ENCODE measurements around the gene PEPD.
A peak's percentile ranks its signal among the peaks of the same experiment; 100 is the strongest.

PEPD gene

DNA sequence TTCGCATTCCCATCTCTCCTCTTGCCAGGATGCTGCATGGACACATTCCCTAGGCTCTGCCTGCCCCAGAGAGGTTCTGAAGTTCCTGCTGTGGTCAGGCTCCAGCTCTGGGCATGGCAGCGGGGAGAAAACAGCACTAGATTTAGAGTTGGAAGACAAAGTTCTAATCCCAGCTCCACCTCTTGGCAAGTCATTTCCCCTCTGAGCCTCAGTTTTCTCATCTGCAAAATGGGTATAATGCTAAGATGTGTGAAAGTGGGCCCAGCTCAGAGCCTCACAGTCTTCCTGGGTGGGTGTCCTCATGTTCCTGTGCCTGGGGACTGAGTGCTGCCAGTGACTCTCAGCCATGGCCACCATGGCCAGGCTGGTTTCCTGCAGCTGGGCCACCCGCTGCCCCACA lies 9.6 kb downstream of the PEPD start:
- Mint-ChIP-seq H3K36me3 (ENCODE audit: low read depth) (no peaks in the 10 kb centered on the region), H3K27ac (no peak overlapping the region), H3K27me3 (ENCODE audit: low read depth) (no peaks in the 10 kb centered on the region), H3K9me3 (no peaks in the 10 kb centered on the region), H3K4me3 (no peak overlapping the region), H3K4me1 (ENCODE audit: low read depth) (no peaks in the 10 kb centered on the region)

DNA sequence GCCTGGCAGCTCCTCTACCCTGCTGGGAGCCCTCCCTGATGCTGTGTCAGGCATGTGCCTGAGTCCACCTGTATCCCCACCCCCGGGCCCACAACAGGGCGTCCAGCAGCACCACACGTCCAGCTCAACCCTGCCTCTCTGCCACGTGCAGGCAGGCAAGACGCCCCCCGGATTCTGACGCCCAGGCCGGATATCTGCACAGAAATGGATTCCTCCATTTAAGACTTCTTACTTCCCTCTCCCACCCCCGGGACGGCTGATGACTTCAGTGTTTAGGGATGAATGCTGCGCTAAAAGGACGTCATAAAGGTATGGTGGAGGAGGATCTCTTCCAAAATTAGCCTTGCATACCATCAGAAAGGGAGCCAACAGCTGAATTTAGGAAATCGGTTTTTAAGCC lies 10.2 kb downstream of the PEPD start:
- H3K27me3 Mint-ChIP-seq (ENCODE audit: low read depth) = no peaks in the 10 kb centered on the region
- H3K9me3 Mint-ChIP-seq = no peaks in the 10 kb centered on the region
- H3K4me1 Mint-ChIP-seq (ENCODE audit: low read depth) = no peaks in the 10 kb centered on the region
- H3K36me3 Mint-ChIP-seq (ENCODE audit: low read depth) = no peaks in the 10 kb centered on the region
- no peak overlapping the region for H3K4me3 Mint-ChIP-seq
- H3K27ac Mint-ChIP-seq = no peak overlapping the region

DNA sequence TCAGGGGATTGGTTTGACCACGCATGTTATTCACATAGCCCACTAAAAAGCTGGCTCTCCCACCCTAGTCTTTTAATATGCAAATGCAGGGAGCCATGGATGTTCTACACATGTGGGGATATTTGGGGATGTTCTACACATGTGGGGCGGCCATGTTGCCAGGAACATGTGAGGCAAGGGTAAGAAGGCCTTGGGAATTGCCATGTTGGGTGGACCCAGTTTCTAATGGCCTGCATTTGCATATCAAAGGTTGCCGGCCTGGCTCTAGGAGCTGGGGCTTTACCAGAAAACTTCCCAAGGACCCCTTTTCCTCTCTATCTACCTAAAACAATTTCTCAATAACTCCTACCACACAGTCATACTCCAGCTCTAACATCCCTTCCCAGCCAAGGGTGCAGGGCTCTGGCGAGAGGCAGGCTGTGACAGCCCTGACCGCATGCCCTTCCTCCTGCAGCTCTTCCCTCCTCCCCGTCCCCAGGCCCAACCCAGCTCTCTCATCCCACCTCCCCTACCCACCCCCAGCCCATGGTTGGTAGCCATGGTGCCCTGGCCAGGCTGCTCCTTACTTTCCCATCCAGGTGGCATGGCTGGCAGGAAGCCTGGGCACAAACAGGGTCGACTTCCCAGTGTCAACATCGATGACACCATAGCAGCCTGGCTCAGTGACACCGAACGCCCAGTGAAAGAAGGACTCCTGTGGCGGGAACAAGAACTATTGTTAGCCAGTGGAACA lies 11.0 kb downstream of the PEPD start:
- no peak overlapping the region for H3K27ac Mint-ChIP-seq

DNA sequence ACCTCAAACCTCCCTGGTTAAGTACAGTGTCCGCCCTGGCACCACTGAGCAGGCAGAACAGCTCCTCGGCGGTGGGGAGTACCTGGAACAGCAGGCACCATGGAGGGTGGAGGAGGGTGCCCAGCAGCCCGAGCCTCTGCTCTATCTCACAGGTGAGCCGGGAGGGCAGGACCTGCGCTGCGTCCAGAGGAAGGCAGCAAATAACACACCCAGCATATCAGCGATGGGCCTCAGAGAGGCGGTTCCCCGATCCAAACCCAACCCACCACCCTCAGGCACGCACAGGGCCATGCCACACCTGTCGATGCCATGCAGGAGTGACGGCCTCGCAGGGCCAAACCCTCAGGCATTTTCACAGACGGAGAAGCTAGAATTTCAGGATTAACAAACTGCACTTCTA lies 11.8 kb downstream of the PEPD start:
- no peak overlapping the region for H3K27ac Mint-ChIP-seq
- no peaks in the 10 kb centered on the region for H3K36me3 Mint-ChIP-seq (ENCODE audit: low read depth)
- no peak overlapping the region for H3K4me3 Mint-ChIP-seq
- H3K4me1 Mint-ChIP-seq (ENCODE audit: low read depth) = no peaks in the 10 kb centered on the region
- no peaks in the 10 kb centered on the region for H3K27me3 Mint-ChIP-seq (ENCODE audit: low read depth)
- H3K9me3 Mint-ChIP-seq = no peaks in the 10 kb centered on the region

More for the DNA sequence above, 11.0 kb downstream of the PEPD start:
- H3K27me3 Mint-ChIP-seq (ENCODE audit: low read depth) = no peaks in the 10 kb centered on the region
- H3K9me3 Mint-ChIP-seq = no peaks in the 10 kb centered on the region
- H3K36me3 Mint-ChIP-seq (ENCODE audit: low read depth) = no peaks in the 10 kb centered on the region
- no peaks in the 10 kb centered on the region for H3K4me1 Mint-ChIP-seq (ENCODE audit: low read depth)
- H3K4me3 Mint-ChIP-seq = no peak overlapping the region

DNA sequence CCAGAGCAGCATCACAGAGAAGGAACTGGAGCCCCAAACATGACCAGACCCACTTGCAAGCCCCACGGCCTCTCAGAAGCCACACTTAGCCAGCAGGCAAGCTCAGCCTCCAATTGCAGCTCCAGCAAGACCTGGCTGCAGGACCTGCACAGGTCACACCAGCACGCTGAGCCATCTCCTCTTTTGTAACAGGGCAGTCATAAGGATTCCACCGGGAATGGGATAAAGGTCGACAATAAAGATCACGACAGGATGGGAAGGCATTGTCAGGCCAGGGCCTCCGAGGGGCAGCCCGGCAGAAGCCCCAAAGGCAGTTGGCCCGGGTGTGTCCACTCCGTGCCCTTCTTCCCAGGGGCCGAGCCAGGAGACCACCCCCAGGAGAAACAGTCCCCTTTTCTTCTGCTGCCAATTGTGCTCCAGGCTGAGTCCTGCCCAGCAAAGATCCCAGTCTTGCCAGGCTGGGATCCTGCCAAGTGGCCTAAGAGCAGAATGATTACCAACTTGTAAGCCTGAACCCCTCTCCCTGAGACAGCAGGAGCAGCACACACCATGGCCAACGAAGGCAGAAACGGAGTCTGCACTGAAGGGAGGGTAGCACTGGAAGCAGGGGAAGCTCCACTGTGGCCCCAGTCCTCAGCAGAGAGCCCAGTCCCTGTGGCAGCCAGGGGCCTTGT lies 12.5 kb downstream of the PEPD start:
- Mint-ChIP-seq H3K9me3 (no peaks in the 10 kb centered on the region), H3K27me3 (ENCODE audit: low read depth) (no peaks in the 10 kb centered on the region), H3K4me1 (ENCODE audit: low read depth) (no peaks in the 10 kb centered on the region), H3K27ac (no peak overlapping the region), H3K36me3 (ENCODE audit: low read depth) (no peaks in the 10 kb centered on the region), H3K4me3 (no peak overlapping the region)

DNA sequence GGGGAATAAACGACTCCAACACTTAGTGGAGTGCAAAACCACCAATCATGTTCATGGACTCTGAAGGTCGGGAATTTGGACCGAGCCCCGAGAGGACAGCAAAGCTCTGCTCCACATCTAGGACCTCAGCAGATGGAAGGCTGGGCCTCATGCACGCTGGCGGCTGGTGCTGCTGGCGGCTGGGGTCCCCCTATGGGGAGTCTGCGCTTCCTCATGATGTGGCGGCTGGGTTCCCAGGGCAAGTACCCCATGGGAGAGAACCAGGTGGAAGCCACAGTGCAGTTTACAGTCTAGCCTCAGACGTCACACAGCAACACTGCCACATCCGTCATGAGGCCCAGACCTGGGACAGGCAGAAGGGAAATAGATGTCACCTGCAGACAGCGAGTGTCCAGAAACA lies 13.2 kb downstream of the PEPD start:
- Mint-ChIP-seq H3K9me3 (no peaks in the 10 kb centered on the region), H3K36me3 (ENCODE audit: low read depth) (no peaks in the 10 kb centered on the region), H3K4me3 (no peak overlapping the region), H3K27me3 (ENCODE audit: low read depth) (no peaks in the 10 kb centered on the region), H3K27ac (no peak overlapping the region), H3K4me1 (ENCODE audit: low read depth) (no peaks in the 10 kb centered on the region)

DNA sequence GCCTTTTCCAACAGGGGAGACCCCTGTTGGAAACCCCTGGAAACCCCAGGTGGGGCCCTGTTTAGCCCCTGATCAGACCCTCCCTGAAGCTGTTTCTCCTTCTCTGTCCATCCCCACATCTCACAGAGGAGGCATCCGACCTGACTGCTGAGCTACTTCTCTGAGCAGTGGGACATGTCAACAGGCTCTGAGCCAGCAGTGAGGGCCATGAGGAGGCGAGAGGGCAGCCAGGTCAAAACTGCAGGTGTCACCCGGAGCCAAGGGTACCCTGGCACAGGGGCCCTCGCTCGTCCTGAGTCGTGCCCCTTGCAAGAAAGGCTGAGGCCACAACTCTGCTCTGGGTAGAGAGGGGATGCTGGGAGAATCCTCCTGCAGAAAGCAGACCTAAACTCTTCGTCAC lies 13.6 kb downstream of the PEPD start:
- no peak overlapping the region for H3K27ac Mint-ChIP-seq
- no peaks in the 10 kb centered on the region for H3K27me3 Mint-ChIP-seq (ENCODE audit: low read depth)
- no peaks in the 10 kb centered on the region for H3K9me3 Mint-ChIP-seq
- no peaks in the 10 kb centered on the region for H3K4me1 Mint-ChIP-seq (ENCODE audit: low read depth)
- no peaks in the 10 kb centered on the region for H3K36me3 Mint-ChIP-seq (ENCODE audit: low read depth)
- no peak overlapping the region for H3K4me3 Mint-ChIP-seq

DNA sequence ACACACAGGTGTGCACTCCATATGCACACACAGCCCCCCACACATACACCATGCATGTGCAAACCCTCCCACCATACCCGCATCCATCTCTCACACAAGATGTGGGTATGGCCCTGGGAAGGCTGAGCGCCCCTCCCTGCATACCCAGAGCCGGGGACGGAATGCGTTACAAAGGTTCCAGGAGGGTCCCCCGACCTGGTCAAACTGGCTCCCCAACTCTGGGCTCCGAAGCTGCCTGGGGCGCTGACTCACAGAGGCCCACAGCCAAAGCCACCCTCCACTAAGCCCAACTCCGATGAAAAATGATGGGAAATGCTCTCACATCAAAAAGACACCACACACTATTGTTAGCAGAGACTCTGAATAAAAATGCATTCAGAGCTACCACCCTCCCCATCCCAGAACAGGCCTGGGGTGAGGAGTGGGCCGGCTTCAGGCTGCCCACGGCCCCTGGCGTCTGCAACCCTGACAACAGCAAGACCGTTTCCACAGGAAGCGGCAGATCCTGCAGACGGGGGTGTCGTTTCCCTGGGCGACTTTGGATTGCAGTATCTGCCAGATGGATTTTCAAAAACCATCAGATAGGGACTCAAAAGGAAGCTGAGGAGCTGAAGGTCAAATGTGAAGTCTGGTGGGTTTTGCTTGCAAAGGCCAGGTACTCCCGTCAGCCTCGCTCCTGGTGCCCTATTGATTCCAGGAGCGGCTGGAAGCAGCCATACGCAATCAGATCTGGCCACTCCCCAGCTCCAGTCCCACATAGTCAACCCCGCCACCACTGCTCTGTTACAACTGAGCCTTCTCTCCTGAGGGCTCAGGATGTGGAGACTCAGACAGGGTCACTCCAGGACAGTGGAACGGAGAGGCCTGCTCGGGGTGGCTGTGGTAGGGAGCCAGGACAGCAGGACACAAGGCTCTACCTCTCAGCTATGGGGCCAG lies 14.3 kb downstream of the PEPD start:
- H3K27ac Mint-ChIP-seq = no peak overlapping the region
- no peaks in the 10 kb centered on the region for H3K9me3 Mint-ChIP-seq
- no peaks in the 10 kb centered on the region for H3K36me3 Mint-ChIP-seq (ENCODE audit: low read depth)
- H3K27me3 Mint-ChIP-seq (ENCODE audit: low read depth) = no peaks in the 10 kb centered on the region
- H3K4me3 Mint-ChIP-seq = no peak overlapping the region
- H3K4me1 Mint-ChIP-seq (ENCODE audit: low read depth) = no peaks in the 10 kb centered on the region

DNA sequence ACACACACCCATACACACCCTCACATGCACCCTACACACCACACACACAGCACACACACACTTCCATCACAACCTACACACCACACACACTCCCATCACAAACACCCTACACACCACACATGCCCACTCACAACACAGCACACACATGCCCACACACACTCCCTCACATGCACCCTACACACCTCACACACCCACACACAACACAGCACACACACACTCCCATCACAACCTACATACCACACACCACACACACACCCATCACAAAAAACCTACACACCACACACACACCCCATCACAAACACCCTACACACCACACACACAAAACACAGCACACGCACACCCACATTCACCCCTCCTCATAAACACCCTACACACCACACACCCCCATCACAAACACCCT lies 15.1 kb downstream of the PEPD start:
- H3K36me3 Mint-ChIP-seq (ENCODE audit: low read depth) = no peaks in the 10 kb centered on the region
- no peaks in the 10 kb centered on the region for H3K27me3 Mint-ChIP-seq (ENCODE audit: low read depth)
- no peaks in the 10 kb centered on the region for H3K9me3 Mint-ChIP-seq
- peak overlapping the region; percentile 35 for H3K27ac Mint-ChIP-seq
- no peak overlapping the region for H3K4me3 Mint-ChIP-seq
- H3K4me1 Mint-ChIP-seq (ENCODE audit: low read depth) = no peaks in the 10 kb centered on the region

DNA sequence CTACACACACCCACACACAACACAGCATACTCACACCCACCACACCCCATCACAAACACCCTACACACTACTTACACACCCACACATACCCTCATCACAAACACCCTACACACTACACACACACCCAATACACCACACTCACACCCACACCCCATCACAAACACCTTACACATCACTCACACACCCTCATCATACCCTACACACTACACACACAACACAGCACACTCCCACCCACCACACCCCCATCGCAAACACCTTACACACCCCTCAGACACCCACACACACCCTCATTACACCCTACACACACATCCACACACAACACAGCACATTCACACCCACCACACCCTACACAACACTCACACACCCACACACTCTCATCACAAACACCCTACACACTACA lies 15.8 kb downstream of the PEPD start:
- Mint-ChIP-seq H3K9me3 (no peaks in the 10 kb centered on the region), H3K4me3 (no peak overlapping the region), H3K27me3 (ENCODE audit: low read depth) (no peaks in the 10 kb centered on the region), H3K36me3 (ENCODE audit: low read depth) (no peaks in the 10 kb centered on the region), H3K4me1 (ENCODE audit: low read depth) (no peaks in the 10 kb centered on the region), H3K27ac (no peak overlapping the region)

DNA sequence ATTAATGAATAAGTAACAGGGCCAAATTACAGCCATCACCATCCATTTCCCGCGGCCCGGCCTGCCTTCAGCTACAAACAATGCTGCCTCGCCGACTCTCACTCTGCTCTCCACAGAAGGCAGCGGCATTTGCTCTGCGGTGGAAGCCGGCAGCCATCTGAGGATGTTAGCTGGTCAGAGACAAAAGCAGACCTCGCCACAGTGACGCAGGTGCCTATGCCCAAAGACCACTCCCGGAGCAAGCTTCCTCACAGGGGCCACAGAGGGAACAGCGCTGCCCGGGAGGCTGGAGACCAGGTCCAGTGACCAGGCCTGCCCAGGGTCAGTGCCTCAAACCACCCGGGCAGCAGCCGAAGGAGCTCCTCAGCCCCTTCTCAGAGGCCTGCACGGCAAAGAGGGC lies 16.4 kb downstream of the PEPD start:
- Mint-ChIP-seq H3K4me3 (no peak overlapping the region), H3K36me3 (ENCODE audit: low read depth) (no peaks in the 10 kb centered on the region), H3K9me3 (no peaks in the 10 kb centered on the region), H3K4me1 (ENCODE audit: low read depth) (no peaks in the 10 kb centered on the region), H3K27me3 (ENCODE audit: low read depth) (no peaks in the 10 kb centered on the region), H3K27ac (no peak overlapping the region)

DNA sequence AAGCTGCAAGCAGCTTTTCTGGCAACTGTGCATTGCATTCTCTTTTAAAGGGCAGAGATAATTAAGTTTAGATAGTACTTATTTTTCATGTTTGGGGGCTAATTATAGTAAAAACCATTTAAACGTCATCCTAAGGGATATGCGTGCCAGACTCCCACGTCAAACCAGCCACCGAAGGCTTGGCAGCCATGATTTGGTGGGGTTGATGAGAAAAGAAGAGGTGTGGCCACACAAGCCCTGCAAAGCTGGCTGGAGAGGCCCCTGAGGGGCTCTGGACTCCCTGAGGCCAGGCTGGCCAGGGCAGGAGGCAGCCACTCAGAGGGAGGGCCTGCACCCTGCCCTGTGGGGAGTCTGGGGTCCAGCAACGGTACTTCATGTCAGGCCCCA lies 17.5 kb downstream of the PEPD start:
- Mint-ChIP-seq H3K4me1 (ENCODE audit: low read depth) (no peaks in the 10 kb centered on the region), H3K9me3 (no peaks in the 10 kb centered on the region), H3K4me3 (no peak overlapping the region), H3K27ac (no peak overlapping the region), H3K27me3 (ENCODE audit: low read depth) (no peaks in the 10 kb centered on the region), H3K36me3 (ENCODE audit: low read depth) (no peaks in the 10 kb centered on the region)

DNA sequence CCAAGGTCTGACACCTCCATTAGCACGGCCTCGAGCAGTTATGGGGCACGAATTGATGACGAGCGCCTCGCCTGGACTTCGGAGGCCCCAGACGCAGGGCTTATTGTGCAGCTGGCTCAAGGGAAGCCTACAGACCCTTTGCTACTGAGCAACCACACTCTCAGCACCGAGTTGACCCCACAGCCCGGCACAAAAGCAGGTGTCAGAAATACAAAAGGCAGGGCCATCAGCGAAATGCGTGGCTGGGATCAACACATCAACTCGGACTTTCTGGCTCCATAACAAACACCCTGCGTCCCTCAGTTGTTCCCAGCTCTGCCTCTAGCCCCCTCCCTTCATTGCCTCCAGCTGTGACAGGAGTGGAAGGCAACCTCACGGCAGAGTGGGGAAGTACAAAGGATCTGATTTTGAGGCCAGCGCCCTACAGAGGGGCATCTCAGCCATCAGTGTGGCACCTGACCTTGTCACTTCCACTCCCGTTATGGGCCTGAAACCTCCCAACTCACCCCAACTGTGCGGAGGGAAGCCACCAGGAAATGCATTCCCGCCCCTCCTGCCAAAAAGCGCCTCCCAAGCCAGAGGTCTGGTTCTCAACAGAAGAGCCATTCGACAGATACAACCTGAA lies 18.0 kb downstream of the PEPD start:
- H3K9me3 Mint-ChIP-seq = no peaks in the 10 kb centered on the region

DNA sequence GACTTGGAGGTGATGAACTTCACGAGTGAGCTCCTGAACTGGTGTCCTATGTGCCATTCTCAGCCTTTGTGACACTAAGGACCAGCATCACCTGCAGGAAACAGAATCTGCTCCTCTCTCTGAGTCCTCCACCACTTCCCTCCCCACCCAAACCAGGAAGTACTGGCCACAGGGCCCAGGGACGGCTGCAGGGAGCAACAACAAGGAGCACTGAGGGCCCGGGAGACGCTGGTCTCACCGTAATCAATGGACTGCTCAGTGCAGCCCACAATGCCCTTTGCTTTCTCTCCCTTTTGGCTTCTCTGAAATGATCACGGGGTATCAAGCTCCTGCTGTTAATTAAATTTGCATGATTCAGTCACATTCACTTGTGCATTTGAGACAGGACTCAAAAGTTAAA lies 18.6 kb downstream of the PEPD start:
- H3K4me1 Mint-ChIP-seq (ENCODE audit: low read depth) = no peaks in the 10 kb centered on the region

More for the DNA sequence above, 18.0 kb downstream of the PEPD start:
- H3K27ac Mint-ChIP-seq = no peak overlapping the region
- no peak overlapping the region for H3K4me3 Mint-ChIP-seq
- H3K27me3 Mint-ChIP-seq (ENCODE audit: low read depth) = no peaks in the 10 kb centered on the region
- H3K36me3 Mint-ChIP-seq (ENCODE audit: low read depth) = no peaks in the 10 kb centered on the region
- H3K4me1 Mint-ChIP-seq (ENCODE audit: low read depth) = no peaks in the 10 kb centered on the region

More for the DNA sequence above, 18.6 kb downstream of the PEPD start:
- H3K27ac Mint-ChIP-seq = no peak overlapping the region
- H3K4me3 Mint-ChIP-seq = no peak overlapping the region
- no peaks in the 10 kb centered on the region for H3K27me3 Mint-ChIP-seq (ENCODE audit: low read depth)
- H3K36me3 Mint-ChIP-seq (ENCODE audit: low read depth) = no peaks in the 10 kb centered on the region
- no peaks in the 10 kb centered on the region for H3K9me3 Mint-ChIP-seq

Data from T-helper 1 cell treated with Interleukin-12 subunit alpha and Interleukin-12 subunit beta and Interleukin-4 antibody, amounts not matched to agents 30 μg/mL and 1 μg/mL, for 36 hours (primary cell).